Epithelial cell of proximal tubule (primary cell): ENCODE data around the gene SUMF2. TPM values are rescaled to one million over a fixed set of nuclear protein-coding genes. Genes with fewer than 3 reads are reported as not detected.
A peak's percentile ranks its signal among the peaks of the same experiment; 100 is the strongest.
"Not testable (repeated sequence)": the region's sequence is repeated elsewhere in the genome, so short reads cannot be mapped to it uniquely, and the experiment has no call there.

Experiments
- DNase-seq: peaks from one replicate; pipeline ENCODE4 v3.0.0-alpha.2; 2011; ENCODE audit warnings: low read depth
- H3K4me3 ChIP-seq: 2 replicates; pipeline ENCODE4 v1.5.1; 2011; ENCODE audit warnings: low read depth, mild to moderate bottlenecking, low read length
- total RNA-seq: library from RNA; depleted of rRNA; stranded (reverse); fragments of >200 nt; gene quantifications from 2 replicates; pipeline ENCODE4 v1.2.3, GENCODE V29; 2015
- TF ChIP-seq, protein P1 (sequence below): conservative IDR thresholded peaks from 2 replicates; pipeline ENCODE4 v1.5.1; 2012; ENCODE audit warnings: low read depth, mild to moderate bottlenecking, low read length

SUMF2 gene
- total RNA-seq, 1 donor from 2014 or later: 72.1 TPM

DNA sequence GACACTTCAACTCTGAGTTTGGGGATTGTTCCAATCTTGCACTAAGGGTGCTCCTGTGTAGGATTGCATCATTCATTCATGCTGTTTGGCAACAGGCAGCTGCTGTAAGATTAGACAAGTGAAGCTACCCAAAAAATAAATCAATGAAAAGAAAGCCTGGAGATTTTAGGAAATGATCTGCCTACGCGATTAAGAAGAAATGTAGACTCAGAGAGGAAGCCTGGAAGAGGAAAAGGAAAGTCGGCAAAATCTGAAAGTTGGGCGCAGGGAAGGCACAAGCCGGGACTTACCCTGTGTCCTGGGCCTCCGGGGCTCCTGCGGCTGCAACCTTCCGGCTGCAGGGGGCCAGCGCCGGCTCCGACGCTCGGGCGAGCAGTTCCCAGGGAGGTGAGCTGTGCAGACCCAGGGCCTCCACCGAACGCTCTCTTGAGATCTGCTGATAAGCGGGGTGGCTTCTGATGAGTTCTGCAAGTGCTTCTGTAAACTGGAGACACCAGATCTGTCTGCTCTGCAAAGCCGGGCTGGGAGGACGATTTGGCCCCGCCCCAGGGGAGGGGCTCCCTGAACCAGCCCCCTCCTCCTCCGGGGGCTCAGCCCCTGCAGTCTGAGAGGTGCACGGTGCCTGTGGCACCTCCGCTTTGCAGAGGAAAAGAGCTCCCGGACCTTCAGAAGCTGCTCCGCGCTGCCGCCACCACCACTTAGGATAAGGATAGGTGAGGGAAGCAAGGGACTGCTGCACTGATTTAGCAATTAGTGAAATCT is 30.2 kb upstream of the SUMF2 start:
- H3K4me3 ChIP-seq: peak overlapping the region; percentile 75
- TF ChIP-seq, protein P1, sequence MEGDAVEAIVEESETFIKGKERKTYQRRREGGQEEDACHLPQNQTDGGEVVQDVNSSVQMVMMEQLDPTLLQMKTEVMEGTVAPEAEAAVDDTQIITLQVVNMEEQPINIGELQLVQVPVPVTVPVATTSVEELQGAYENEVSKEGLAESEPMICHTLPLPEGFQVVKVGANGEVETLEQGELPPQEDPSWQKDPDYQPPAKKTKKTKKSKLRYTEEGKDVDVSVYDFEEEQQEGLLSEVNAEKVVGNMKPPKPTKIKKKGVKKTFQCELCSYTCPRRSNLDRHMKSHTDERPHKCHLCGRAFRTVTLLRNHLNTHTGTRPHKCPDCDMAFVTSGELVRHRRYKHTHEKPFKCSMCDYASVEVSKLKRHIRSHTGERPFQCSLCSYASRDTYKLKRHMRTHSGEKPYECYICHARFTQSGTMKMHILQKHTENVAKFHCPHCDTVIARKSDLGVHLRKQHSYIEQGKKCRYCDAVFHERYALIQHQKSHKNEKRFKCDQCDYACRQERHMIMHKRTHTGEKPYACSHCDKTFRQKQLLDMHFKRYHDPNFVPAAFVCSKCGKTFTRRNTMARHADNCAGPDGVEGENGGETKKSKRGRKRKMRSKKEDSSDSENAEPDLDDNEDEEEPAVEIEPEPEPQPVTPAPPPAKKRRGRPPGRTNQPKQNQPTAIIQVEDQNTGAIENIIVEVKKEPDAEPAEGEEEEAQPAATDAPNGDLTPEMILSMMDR: peak; percentile 48
- DNase-seq: no peak

DNA sequence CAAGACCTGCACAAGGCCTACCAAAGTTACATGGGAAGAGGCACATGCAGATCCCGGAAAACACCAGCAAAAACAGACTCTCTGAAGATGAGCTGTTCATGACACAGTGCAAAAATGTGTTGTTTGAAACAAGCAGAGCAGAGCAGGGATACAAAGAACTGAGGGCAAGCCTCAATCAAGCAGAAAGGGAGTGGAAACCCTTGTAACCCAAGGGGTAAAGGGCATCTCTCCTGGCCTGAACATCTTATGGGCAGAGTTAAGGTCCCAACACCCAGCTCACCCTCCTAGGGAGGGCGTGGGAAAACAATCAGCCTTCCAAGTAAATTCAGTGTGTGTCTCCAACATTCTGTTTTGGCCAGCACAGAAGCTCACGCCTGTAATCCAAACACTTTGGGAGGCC is 23.4 kb upstream of the SUMF2 start:
- peak; percentile 90 for DNase-seq
- H3K4me3 ChIP-seq: no peak overlapping the region
- TF ChIP-seq, protein P1: no peak

DNA sequence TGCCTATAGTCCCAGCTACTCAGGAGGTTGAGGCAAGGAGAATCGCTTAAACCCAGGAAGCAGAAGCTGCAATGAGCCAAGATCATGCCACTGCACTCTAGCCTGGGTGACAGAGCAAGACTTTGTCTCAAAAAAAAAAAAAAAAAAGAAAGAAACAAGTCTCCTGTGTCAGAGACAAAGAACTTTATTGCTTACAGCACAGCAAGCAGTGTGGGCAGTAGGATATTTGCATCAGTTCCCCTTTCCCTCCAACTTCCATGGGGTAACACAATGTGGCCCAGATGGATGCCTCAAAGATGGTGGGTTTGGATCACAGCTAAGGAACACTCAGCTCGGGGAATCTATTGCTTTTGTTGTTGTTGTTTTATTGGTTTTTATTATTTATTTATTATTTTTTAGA is 18.3 kb upstream of the SUMF2 start:
- DNase-seq, H3K4me3 ChIP-seq: not testable (repeated sequence)

DNA sequence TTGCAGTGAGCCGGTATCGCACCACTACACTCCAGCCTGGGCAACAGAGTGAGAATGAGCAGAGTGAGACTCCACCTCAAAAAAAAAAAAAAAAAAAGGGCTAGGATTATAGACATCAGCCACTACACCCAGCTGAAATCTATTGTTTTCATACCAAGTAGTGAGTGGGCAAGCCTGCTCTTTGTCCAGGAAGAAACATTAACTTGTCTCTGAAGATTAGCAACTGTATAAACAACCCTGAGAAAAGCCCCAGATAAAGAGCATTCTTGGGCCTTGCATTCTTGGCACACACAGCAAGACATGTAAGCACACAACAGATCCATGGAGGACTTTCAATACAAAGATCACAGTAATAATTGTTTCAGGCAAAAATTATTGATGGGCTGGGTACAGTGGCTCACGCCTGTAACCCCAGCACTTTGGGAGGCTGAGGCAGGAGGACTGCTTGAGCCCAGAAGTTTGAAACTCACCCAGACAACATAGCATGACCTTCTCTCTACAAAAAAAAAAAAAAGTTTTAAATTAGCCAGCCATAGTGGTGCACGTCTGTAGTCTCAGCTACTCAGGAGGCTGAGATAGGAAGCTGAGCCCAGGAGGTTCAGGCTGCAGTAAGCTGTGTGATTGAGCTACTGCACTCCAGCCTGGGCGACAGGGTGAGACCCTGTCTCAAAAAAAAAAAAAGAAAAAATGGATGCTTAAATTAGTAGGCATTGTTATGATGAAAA is 17.2 kb upstream of the SUMF2 start:
- TF ChIP-seq, protein P1: no peak

DNA sequence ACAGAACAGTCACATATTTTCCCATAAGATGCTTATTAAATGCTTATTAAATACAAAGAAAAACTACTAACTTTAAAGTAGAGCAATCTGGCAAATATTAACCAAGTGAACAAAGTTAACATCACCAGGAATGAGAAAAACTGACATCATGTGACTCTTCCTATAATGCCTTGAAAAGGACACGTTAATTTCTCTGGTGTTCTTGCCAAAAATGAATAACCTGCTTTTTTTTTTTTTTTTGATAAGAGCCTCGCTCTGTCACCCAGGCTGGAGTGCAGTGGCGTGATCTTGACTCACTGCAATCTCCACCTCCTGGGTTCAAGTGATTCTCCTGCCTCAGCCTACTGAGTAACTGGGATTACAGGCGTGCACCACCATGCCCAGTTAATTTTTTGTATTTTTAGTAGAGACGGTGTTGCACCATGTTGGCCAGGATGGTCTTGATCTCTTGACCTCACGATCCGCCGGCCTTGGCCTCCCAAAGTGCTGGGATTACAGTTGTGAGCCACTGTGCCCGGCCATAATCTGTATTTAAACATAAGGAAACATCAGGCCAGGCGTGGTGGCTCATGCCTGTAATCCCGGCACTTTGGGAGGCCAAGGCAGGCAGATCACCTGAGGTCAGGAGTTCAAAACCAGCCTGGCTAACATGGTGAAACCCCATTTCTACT is 16.5 kb upstream of the SUMF2 start:
- H3K4me3 ChIP-seq: not testable (repeated sequence)
- DNase-seq: peak; percentile 74

More for the DNA sequence above, 17.2 kb upstream of the SUMF2 start:
- peak; percentile 91 for DNase-seq
- no peak overlapping the region for H3K4me3 ChIP-seq

DNA sequence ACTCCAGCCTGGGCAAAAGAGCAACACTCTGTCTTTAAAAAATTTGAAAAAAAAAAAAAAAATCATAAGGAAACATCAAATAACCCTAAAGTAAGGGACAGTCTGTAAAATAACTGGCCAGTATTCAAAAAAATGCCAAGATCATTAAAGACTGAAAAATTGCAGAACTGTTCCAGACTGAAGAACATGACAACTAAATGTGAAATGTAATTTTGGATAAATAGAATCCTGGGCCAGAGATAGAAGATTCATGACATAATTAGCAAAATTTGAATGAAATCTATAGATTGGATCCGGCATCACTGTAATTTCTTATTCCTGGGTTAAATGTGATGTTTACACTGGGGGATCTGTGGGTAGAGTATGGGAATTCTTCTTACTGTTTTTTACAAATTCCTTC is 15.8 kb upstream of the SUMF2 start:
- TF ChIP-seq, protein P1: no peak
- DNase-seq: no peak
- H3K4me3 ChIP-seq: no peak overlapping the region

DNA sequence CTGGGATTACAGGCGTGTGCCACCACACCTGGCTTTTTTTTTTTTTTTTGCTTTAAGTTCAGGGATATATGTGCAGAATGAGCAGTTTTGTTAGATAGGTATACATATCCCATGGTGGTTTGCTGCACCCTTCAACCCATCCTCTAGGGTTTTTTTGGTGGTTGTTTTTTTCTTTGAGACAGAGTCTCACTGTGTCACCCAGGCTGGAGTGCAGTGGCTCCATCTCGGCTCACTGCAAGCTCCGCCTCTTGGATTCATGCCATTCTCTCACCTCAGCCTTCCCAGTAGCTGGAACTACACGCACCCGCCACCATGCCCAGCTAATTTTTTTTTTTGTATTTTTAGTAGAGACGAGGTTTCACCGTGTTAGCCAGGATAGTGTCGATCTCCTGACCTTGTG is 15.3 kb upstream of the SUMF2 start:
- not testable (repeated sequence) for DNase-seq, H3K4me3 ChIP-seq

DNA sequence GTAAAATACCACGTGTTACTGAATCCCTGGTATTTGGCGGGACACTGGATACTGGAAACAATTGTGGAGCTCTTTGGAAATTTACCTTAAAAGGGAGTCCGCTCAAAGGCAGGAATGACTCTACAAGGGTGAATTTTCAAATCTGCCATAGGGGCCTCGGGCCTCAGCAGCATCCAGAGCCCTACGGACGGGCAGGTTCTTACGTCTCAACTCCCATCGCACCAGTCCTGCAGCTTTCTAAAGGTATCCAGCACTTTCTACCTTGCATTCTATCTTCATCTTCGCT is 13.1 kb upstream of the SUMF2 start:
- TF ChIP-seq, protein P1: no peak
- H3K4me3 ChIP-seq: peak overlapping the region; percentile 70
- no peak for DNase-seq
